Spleen (tissue), 11 donors: Measurements from ENCODE around the gene SLC28A3. TPM values are rescaled to one million over a fixed set of nuclear protein-coding genes. Genes with fewer than 3 reads are reported as not detected.

Source experiments
- DNase-seq: peaks from one replicate; pipeline ENCODE4 v3.0.0-alpha.2; 2020
- H3K27ac ChIP-seq, 8 donors: fragments of 200-600 bp; sonication (generic) in 7 of 8; 1 replicate in 4 of 8; 2 replicates in 4 of 8; pipeline versions ENCODE4 v1.5.0 to v1.8.0; 2016 to 2021; ENCODE audit warnings: inconsistent platforms in 4 of 8, mild to moderate bottlenecking in 4 of 8, moderate library complexity in 1 of 8
- H3K27me3 ChIP-seq, 7 donors: fragments of 200-600 bp; sonication (generic) in 6 of 7; replicated peaks in 1 of 7; 1 replicate in 4 of 7; 2 replicates in 3 of 7; pipeline versions ENCODE4 v1.5.0 to v1.8.0; 2016 to 2021; ENCODE audit warnings: inconsistent platforms in 3 of 7, mild to moderate bottlenecking in 1 of 7
- H3K36me3 ChIP-seq, 6 donors: fragments of 200-600 bp; sonication (generic) in 5 of 6; 1 replicate in 4 of 6; 2 replicates in 2 of 6; pipeline versions ENCODE4 v1.5.0 to v1.8.0; 2016 to 2021; ENCODE audit warnings: inconsistent platforms in 2 of 6
- H3K4me1 ChIP-seq, 6 donors: fragments of 200-600 bp; sonication (generic) in 5 of 6; 1 replicate in 3 of 6; 2 replicates in 3 of 6; pipeline versions ENCODE4 v1.5.0 to v1.8.0; 2016 to 2021; ENCODE audit warnings: inconsistent platforms in 3 of 6
- H3K4me3 ChIP-seq, 8 donors: fragments of 200-600 bp; sonication (generic) in 7 of 8; 1 replicate in 4 of 8; 2 replicates in 4 of 8; pipeline versions ENCODE4 v1.5.0 to v1.8.0; 2016 to 2021; ENCODE audit warnings: inconsistent platforms in 4 of 8, mild to moderate bottlenecking in 4 of 8, moderate library complexity in 2 of 8
- H3K9me3 ChIP-seq, 8 donors: fragments of 200-600 bp; sonication (generic) in 7 of 8; 1 replicate in 4 of 8; 2 replicates in 4 of 8; pipeline versions ENCODE4 v1.5.0 to v1.8.0; 2016 to 2021; ENCODE audit warnings: inconsistent platforms in 4 of 8
- CTCF ChIP-seq, 11 experiments: fragments of 200-600 bp in 7 of 11; fragments of 450-650 bp in 4 of 11; sonication (generic) in 4 of 11; IDR thresholded peaks in 8 of 11; conservative IDR thresholded peaks in 3 of 11; 1 replicate in 7 of 11; 2 replicates in 4 of 11; pipeline versions ENCODE4 v1.4.0 to v1.8.0; 2016 to 2021; ENCODE audit warnings: antibody characterized with exemption in 11 of 11, inconsistent platforms in 4 of 11, mild to moderate bottlenecking in 1 of 11
- POLR2A ChIP-seq, 3 donors: fragments of 450-650 bp; IDR thresholded peaks; one replicate each; pipeline ENCODE4 v1.5.1; 2017; ENCODE audit warnings: antibody characterized with exemption in 3 of 3, mild to moderate bottlenecking in 1 of 3
- POLR2AphosphoS5 ChIP-seq, 3 donors: sonication (generic); formaldehyde crosslinking; IDR thresholded peaks; one replicate each; pipeline ENCODE4 v1.5.1; 2017; ENCODE audit warnings: antibody characterized with exemption in 3 of 3
- WGBS, 5 donors: extraction: QIAGEN DNeasy Blood & Tissue Kit in 3 of 5; methylation state at CpG; one replicate each; pipeline versions ENCODE4 v1.1.5 to v1.1.7; 2013 to 2018; 5-methylcytosine and 5-hydroxymethylcytosine counted together
- intact Hi-C: fragments of 100-400 bp; cut with DNase I; formaldehyde crosslinking; loops from one replicate; pipeline ENCODE4 v1.15.0; 2023; ENCODE audit warnings: low total_unique reads
- polyA plus RNA-seq, 3 donors: library from polyadenylated mRNA; stranded (reverse); fragments of 200-250 nt; gene quantifications; one replicate each; pipeline ENCODE4 v1.2.1, GENCODE V29; 2013
- total RNA-seq, 7 donors: library from RNA; depleted of rRNA in 3 of 7; stranded (reverse); fragments of >200 nt in 3 of 7; fragmentation: NEBNext Ultra II Directional in 4 of 7; extraction: Animal tissue kit (Norgen Biotek cat#: 25700) in 4 of 7; gene quantifications; one replicate each; pipeline versions ENCODE4 v1.1.0 to v1.2.1, GENCODE V29; 2016 to 2021
- donor health status: healthy with polysubstance abuse.
- donor health status: DM: no; HTN: no; CAD: no; lungs with moderate emphysema.
- donor health status: DM: no; HTN: no; CAD: no.
- donor health status: Bipolar disorder and iron deficiency.
- donor health status: healthy.
- donor health status: DM: no; HTN: no; CAD: no.
- donor health status: DM: yes; HTN: yes; CAD: no.

Gene SLC28A3
- total and polyA plus RNA-seq, 10 donors: 0.06 to 1.2 (median 0.57) TPM; not detected in 1

GRCh38 chr9:84297162-84297821, 43.3 kb downstream of the SLC28A3 start:
- no peak overlapping the region for H3K27ac ChIP-seq
- 82 to 90% (median 88%) methylated on average over 4 of the region's 4 CpGs for WGBS, 5 donors
- no peaks in the 10 kb centered on the region for H3K27me3 ChIP-seq
- H3K36me3 ChIP-seq: no peaks in the 10 kb centered on the region
- no peak overlapping the region for H3K4me3 ChIP-seq
- peaks cover 9 to 56% (median 41%) of the 10 kb centered on the region in 6 donors for H3K4me1 ChIP-seq
- H3K9me3 ChIP-seq: no peaks in the 10 kb centered on the region
- DNase-seq: no peak
- intact Hi-C loops: no loop called here
- TF ChIP-seq POLR2A (IDR thresholded peaks at IDR 0.05) (no peak), CTCF (IDR thresholded peaks at IDR 0.05 in 8 of 11, conservative IDR thresholded peaks at IDR 0.05 in 3 of 11) (no peak), POLR2AphosphoS5 (IDR thresholded peaks at IDR 0.05) (no peak)

- Histone ChIP-seq H3K27ac (peak overlapping the region in 4 of 8 donors; percentile 28 to 54 (median 30)), H3K27me3 (no peaks in the 10 kb centered on the region), H3K4me3 (no peak overlapping the region), H3K9me3 (no peaks in the 10 kb centered on the region), H3K36me3 (no peaks in the 10 kb centered on the region), H3K4me1 (peaks cover 9 to 53% (median 33%) of the 10 kb centered on the region in 6 donors)
- WGBS, 5 donors: 59 to 66% (median 62%) methylated on average over 7 of the region's 7 CpGs
- TF ChIP-seq CTCF (IDR thresholded peaks at IDR 0.05 in 8 of 11, conservative IDR thresholded peaks at IDR 0.05 in 3 of 11) (no peak), POLR2A (IDR thresholded peaks at IDR 0.05) (no peak), POLR2AphosphoS5 (IDR thresholded peaks at IDR 0.05) (no peak)
- intact Hi-C loops: no loop called here
- DNase-seq: no peak
These were observed 44.3 kb downstream of the SLC28A3 start for GRCh38 chr9:84296146-84296843.

- no peak for DNase-seq
- TF ChIP-seq POLR2A (IDR thresholded peaks at IDR 0.05): no peak
- peak in 2 of 11 experiments; percentile 9 to 31 for TF ChIP-seq CTCF (IDR thresholded peaks at IDR 0.05 in 8 of 11, conservative IDR thresholded peaks at IDR 0.05 in 3 of 11)
- TF ChIP-seq POLR2AphosphoS5 (IDR thresholded peaks at IDR 0.05): no peak
- H3K27me3 ChIP-seq: no peaks in the 10 kb centered on the region
- H3K4me3 ChIP-seq: no peak overlapping the region
- peaks cover 9 to 53% (median 33%) of the 10 kb centered on the region in 6 donors for H3K4me1 ChIP-seq
- 86 to 97% (median 95%) methylated on average over 5 of the region's 5 CpGs for WGBS, 5 donors
- H3K9me3 ChIP-seq: no peaks in the 10 kb centered on the region
- H3K27ac ChIP-seq: peak overlapping the region in 4 of 8 donors; percentile 81 to 87 (median 82)
- intact Hi-C loops: no loop called here
- H3K36me3 ChIP-seq: no peaks in the 10 kb centered on the region
These were observed 46.2 kb downstream of the SLC28A3 start for GRCh38 chr9:84294241-84294950.
